Measurements from ENCODE around the gene BIRC7. TPM values are rescaled to one million over a fixed set of nuclear protein-coding genes. Genes with fewer than 3 reads are reported as not detected.

BIRC7 gene
- total RNA-seq, 2 experiments from 2014 or later, result 0.37 to 0.74 TPM

DNA sequence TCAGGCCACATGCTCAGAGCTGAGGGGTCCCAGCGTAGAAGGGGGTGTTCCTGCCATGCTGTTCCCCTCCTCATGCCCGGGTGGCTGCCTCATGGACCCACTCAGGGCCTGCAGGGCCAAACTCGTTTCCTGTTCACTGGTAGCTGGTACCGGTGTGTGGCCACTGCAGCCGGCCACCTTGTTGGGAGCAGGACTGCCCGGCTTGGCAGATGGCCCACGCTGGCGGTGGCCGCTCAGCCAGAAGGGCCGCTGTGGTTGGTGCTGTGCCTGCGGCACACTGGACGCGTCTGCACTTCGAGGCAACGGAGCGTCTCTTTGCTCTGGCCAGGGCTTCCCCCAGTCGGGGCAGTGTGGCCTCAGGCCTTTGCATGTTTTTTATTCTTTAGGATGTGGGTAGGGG, 47.2 kb downstream of the BIRC7 start:
- Mint-ChIP-seq H3K4me3 (no peak overlapping the region), H3K9me3 (ENCODE audit: insufficient read depth) (no peaks in the 10 kb centered on the region), H3K36me3 (ENCODE audit: low read depth) (peaks cover 11% of the 10 kb centered on the region), H3K4me1 (ENCODE audit: low read depth) (peaks cover 4% of the 10 kb centered on the region), H3K27ac (no peak overlapping the region), H3K27me3 (ENCODE audit: low read depth) (no peaks in the 10 kb centered on the region)
- DNase-seq (no peak), ATAC-seq (no peak)
- ChIA-PET POLR2A (interaction anchor here (0.7 to 2.8 kb wide), 2 partner anchors 10 to 12 kb away, joined by 3 to 7 read pairs; partner anchors contain the start of gene ARFGAP1), CTCF (no interaction called here)

DNA sequence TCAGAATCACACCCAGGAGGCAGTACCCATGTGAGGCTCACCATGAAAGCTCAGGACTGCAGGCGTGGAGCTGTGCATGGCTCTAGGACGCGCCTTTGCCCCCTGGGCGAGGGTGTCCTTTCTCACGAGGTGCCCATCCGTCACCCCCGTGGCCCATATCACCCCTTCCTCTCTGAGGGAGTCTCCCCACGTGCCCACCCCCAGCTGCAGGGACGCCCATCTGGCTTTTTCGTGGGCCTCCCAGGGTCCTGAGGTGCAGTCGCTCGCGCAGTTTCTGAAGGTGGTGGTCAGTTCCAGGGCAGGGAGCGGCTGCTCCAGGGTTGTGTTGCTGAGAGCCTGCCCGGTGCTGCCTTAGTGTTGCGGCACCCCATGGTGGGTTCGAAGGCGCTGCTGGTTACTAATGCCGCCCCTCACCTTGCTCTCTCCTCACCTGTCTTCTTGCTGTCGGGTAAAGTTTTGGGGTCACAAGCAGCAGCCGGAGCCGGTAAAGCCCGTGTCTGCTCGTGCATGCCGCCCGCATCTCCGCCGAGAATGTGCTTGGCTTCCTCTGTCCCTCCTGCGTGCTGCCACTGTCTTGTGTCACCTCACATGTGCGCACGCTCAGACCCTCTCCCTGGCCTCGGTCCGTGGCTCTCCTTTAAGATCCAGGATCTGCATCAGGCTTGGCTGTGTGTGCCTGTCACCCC, 47.8 kb downstream of the BIRC7 start:
- ATAC-seq, result peak; percentile 4
- ChIA-PET POLR2A (interaction anchor here (2.8 kb wide), 1 partner anchor 11 kb away, joined by 7 read pairs; the partner anchor contains the start of gene ARFGAP1), CTCF (interaction anchor here (1.9 kb wide), 1 partner anchor 11 kb away, joined by 4 read pairs; the partner anchor contains the start of gene ARFGAP1)
- DNase-seq, result no peak
- Mint-ChIP-seq H3K27ac (peak overlapping the region; percentile 83), H3K27me3 (ENCODE audit: low read depth) (no peaks in the 10 kb centered on the region), H3K36me3 (ENCODE audit: low read depth) (peaks cover 11% of the 10 kb centered on the region), H3K4me1 (ENCODE audit: low read depth) (peaks cover 4% of the 10 kb centered on the region), H3K9me3 (ENCODE audit: insufficient read depth) (no peaks in the 10 kb centered on the region), H3K4me3 (peak overlapping the region; percentile 73)

DNA sequence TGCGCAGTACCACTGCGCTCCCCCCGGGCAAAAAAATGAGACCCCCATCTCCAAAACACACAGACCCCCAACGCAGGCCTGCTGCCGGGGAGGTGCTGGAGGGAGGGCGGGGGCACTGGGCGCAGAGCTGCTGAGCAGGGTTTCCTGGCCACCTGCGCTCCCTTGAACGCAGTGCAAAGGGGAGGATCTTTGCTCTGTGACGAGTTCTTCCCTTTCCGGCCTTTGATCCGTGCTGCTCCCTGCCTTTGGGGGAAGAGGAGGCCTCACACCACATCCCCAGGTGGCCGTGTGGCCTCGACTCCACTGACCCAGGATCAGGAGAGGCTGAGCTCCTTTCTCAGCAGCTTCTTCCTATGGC, 48.4 kb downstream of the BIRC7 start:
- ATAC-seq, result peak; percentile 69
- POLR2A ChIA-PET, result interaction anchor here (1.3 to 2.8 kb wide), 2 partner anchors 11 to 13 kb away, joined by 4 to 7 read pairs; partner anchors contain the start of gene ARFGAP1
- Mint-ChIP-seq H3K9me3 (ENCODE audit: insufficient read depth) (no peaks in the 10 kb centered on the region), H3K27me3 (ENCODE audit: low read depth) (no peaks in the 10 kb centered on the region), H3K4me3 (peak overlapping the region; percentile 73), H3K36me3 (ENCODE audit: low read depth) (peaks cover 8% of the 10 kb centered on the region), H3K4me1 (ENCODE audit: low read depth) (peaks cover 4% of the 10 kb centered on the region), H3K27ac (peak overlapping the region; percentile 83)
- DNase-seq, result peak; percentile 56
- CTCF ChIA-PET, result interaction anchor here (1.1 to 1.9 kb wide), 2 partner anchors 11 to 61 kb away, joined by 3 to 4 read pairs; partner anchors contain the start of gene ARFGAP1

- Mint-ChIP-seq H3K27ac (peak overlapping the region; percentile 85), H3K36me3 (ENCODE audit: low read depth) (peaks cover 8% of the 10 kb centered on the region), H3K4me3 (peak overlapping the region; percentile 73), H3K27me3 (ENCODE audit: low read depth) (no peaks in the 10 kb centered on the region), H3K9me3 (ENCODE audit: insufficient read depth) (no peaks in the 10 kb centered on the region), H3K4me1 (ENCODE audit: low read depth) (peaks cover 4% of the 10 kb centered on the region)
- ChIA-PET POLR2A (interaction anchor here (1.0 to 2.8 kb wide), 3 partner anchors 8 to 14 kb away, joined by 3 to 7 read pairs (median 4); partner anchors contain the start of gene ARFGAP1), CTCF (interaction anchor here (1.1 to 1.9 kb wide), 3 partner anchors 12 to 66 kb away, joined by 3 to 4 read pairs (median 3); partner anchors contain the start of gene ARFGAP1)
- DNase-seq (peak; percentile 29), ATAC-seq (peak; percentile 35)
These were observed 48.8 kb downstream of the BIRC7 start for GRCh38 chr20:63284544-63284949.

GRCh38 chr20:63284981-63285524, 49.3 kb downstream of the BIRC7 start:
- peaks cover 4% of the 10 kb centered on the region for H3K4me1 Mint-ChIP-seq (ENCODE audit: low read depth)
- peak overlapping the region; percentile 85 for H3K27ac Mint-ChIP-seq
- ChIA-PET POLR2A (interaction anchor here (1.0 to 2.8 kb wide), 3 partner anchors 9 to 14 kb away, joined by 3 to 7 read pairs (median 4); partner anchors contain the start of gene ARFGAP1), CTCF (interaction anchor here (1.1 to 1.9 kb wide), 3 partner anchors 12 to 66 kb away, joined by 3 to 4 read pairs (median 3); partner anchors contain the start of gene ARFGAP1)
- no peaks in the 10 kb centered on the region for H3K9me3 Mint-ChIP-seq (ENCODE audit: insufficient read depth)
- no peak for ATAC-seq
- no peak for DNase-seq
- H3K27me3 Mint-ChIP-seq (ENCODE audit: low read depth), result no peaks in the 10 kb centered on the region
- peaks cover 8% of the 10 kb centered on the region for H3K36me3 Mint-ChIP-seq (ENCODE audit: low read depth)
- peak overlapping the region; percentile 73 for H3K4me3 Mint-ChIP-seq

DNA sequence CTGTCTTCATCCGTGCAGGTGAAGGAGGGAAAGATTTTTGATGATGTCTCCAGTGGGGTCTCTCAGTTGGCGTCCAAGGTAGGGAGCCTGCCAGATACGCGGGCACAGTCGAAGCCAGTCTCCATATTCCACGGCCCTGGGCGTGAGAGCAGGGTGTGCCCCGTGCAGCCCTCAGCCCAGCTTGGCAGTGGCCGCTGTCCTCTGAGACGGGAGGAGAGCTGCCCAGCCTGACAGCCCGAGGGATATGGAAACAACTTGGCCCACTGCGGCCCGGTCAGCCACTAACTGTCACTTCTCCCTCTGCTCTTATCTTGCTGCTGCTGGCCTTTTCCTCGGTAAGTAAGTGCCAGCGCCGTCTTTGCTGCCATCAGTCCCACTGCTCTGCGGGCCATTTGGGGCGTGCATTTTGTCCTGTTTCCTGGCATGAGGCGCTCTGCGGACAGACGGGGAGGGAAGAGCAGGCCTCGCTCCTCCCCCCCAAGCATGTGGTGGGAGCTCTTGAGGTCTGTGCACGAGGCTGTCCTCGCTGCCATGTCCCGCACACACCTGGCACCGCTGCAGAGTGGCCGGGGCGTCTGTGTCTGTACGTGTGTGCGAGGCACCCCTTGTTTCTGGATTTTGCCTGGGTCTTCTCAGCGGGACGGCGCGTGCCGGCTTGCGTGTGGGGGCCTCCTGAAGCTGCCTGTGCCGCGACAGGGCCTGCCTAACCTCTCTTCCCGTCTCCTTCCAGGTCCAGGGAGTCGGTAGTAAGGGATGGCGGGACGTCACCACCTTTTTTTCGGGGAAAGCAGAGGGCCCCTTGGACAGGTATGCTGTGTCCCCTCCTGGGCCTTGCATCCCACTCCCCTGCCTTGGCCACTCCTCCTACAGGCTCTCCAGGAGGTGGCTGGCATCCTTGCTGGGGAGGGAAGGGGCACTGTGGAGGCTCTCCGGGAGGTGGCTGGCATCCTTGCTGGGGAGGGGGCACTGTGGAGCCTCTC, 50.2 kb downstream of the BIRC7 start:
- ChIA-PET CTCF (interaction anchor here (1.3 kb wide), 1 partner anchor 67 kb away, joined by 3 read pairs; no protein-coding TSS in a partner anchor), POLR2A (interaction anchor here (1.0 to 1.1 kb wide), 2 partner anchors 9 to 10 kb away, joined by 3 read pairs; no protein-coding TSS in a partner anchor)
- Mint-ChIP-seq H3K4me3 (no peak overlapping the region), H3K36me3 (ENCODE audit: low read depth) (peaks cover 5% of the 10 kb centered on the region), H3K27me3 (ENCODE audit: low read depth) (no peaks in the 10 kb centered on the region), H3K4me1 (ENCODE audit: low read depth) (peaks cover 4% of the 10 kb centered on the region), H3K27ac (peak overlapping the region; percentile 60), H3K9me3 (ENCODE audit: insufficient read depth) (no peaks in the 10 kb centered on the region)
- no peak for ATAC-seq
- DNase-seq, result no peak

DNA sequence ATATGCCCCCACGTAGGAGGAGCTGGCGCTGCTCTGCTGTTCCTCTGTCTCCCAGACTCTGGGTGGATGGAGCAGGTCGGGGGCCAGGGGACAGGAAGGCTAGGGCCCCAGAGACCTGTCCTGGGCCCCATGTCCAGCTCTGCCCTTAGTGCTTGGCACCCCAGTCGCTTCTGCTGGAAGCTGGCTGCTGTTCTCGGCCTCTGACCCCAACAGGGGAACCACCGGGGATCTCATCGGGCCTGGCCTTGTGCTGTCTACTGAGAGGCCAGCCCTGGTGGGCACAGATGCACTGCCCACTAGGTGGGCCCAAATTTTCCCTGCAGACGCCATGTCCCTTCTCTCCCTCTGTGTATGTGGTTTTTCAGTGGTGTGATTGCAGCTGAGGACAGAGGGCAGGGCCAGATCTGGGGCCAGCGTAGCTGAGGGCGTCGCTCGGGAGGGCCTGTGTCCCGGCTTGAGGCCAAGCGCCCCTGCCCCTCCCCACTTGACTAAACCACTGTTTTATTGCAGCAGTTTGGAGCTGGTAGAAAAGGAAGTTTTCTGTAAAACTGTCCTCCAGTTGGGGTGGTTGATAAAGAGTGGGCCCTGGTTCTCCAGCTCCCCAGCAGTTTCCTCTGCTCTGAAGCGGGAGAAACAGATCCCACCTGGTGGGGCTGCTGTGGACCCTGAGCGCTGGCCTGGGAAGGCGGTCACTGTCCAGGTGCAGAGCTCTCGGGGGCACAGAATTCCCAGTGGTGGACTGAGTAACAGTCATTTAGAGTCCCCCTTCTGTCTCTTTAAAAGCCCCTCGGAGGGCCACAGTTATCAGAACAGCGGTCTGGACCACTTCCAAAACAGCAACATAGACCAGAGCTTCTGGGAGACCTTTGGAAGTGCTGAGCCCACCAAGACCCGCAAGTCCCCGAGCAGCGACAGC, 51.3 kb downstream of the BIRC7 start:
- H3K9me3 Mint-ChIP-seq (ENCODE audit: insufficient read depth), result no peaks in the 10 kb centered on the region
- H3K36me3 Mint-ChIP-seq (ENCODE audit: low read depth), result peaks cover 3% of the 10 kb centered on the region
- H3K4me3 Mint-ChIP-seq, result no peak overlapping the region
- DNase-seq, result no peak
- H3K27me3 Mint-ChIP-seq (ENCODE audit: low read depth), result no peaks in the 10 kb centered on the region
- ATAC-seq, result no peak
- peaks cover 4% of the 10 kb centered on the region for H3K4me1 Mint-ChIP-seq (ENCODE audit: low read depth)
- no peak overlapping the region for H3K27ac Mint-ChIP-seq
- POLR2A ChIA-PET, result interaction anchor here (1.1 kb wide), 1 partner anchor 10 kb away, joined by 3 read pairs; no protein-coding TSS in a partner anchor
- CTCF ChIA-PET, result no interaction called here

DNA sequence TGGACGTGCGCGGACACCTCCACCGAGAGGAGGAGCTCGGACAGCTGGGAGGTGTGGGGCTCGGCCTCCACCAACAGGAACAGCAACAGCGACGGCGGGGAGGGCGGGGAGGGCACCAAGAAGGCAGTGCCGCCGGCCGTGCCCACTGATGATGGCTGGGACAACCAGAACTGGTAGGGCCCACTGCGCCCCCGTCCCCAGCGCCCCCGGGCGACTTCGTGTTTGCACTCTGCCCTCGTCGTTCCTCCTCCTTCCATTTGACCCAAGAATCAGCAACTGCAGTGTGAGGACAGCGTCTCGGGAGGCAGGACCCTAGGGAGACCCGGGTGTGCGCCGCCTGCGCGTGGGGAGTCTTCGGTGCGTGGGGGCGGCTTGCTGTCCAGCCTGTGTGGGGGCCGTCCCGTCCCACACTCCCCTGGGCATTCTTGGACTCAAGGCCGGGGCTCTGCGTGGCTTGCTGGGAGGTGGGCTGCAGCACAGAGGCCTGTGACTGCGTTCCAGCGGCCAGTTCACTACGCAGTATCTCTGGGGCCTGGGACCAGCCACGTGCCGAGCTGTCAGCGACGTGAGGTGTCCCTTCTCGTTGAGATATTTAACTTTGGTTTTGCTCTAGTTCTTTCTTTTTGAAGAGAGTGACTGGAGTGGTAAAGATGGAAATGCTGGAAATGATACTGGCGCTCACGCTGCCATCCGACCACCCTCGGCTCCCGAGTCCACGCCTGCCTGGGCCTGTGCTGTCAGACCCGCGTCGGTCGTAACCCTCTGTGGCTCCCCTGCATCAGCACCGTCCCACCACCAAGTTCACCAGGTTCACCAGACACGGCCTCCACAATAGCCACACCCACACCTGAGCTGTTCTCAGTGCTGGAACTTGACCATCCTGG, 52.2 kb downstream of the BIRC7 start:
- Mint-ChIP-seq H3K4me1 (ENCODE audit: low read depth) (peaks cover 4% of the 10 kb centered on the region), H3K36me3 (ENCODE audit: low read depth) (peaks cover 3% of the 10 kb centered on the region), H3K27me3 (ENCODE audit: low read depth) (no peaks in the 10 kb centered on the region), H3K9me3 (ENCODE audit: insufficient read depth) (no peaks in the 10 kb centered on the region), H3K4me3 (no peak overlapping the region), H3K27ac (no peak overlapping the region)
- POLR2A ChIA-PET, result no interaction called here
- ATAC-seq (no peak), DNase-seq (no peak)
- CTCF ChIA-PET, result no interaction called here

DNA sequence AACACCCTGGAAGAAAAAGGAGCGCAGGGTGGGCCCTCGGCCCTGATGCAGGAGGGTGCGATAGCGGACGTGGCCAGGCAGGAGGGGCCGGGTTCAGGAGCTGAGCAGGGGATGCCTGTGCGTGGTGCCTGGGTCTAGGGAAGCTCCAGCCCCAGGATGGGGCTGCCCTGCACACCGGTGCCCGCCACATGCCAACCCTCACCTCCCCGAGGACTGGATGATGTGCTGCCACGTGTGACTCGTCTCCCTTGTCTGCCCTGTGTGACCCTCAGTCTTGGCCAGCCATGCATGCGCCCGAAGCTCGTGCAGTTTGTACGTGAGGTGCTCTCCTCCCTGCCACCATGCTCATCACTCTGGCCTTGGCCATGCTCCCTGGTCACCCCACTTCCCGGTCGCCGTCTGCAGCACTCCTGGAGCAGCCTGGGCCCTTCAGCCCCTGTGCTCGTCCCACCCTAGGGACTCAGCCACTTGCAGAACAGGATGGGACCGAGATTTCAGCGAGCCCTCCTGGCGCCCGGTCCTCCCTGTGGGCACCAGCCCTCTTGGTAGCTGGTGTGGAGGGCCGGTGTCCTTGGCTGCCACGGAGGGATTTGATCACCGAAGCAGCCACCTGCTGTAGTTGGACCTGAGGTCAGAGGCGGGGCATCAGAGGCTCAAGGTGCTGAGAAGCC, 53.0 kb downstream of the BIRC7 start:
- H3K9me3 Mint-ChIP-seq (ENCODE audit: insufficient read depth), result no peaks in the 10 kb centered on the region

More for the DNA sequence above, 53.0 kb downstream of the BIRC7 start:
- Mint-ChIP-seq H3K27me3 (ENCODE audit: low read depth) (no peaks in the 10 kb centered on the region), H3K27ac (no peak overlapping the region), H3K36me3 (ENCODE audit: low read depth) (peaks cover 3% of the 10 kb centered on the region), H3K4me1 (ENCODE audit: low read depth) (peaks cover 3% of the 10 kb centered on the region), H3K4me3 (no peak overlapping the region)
- ChIA-PET POLR2A (no interaction called here), CTCF (no interaction called here)
- no peak for DNase-seq
- no peak for ATAC-seq

Data from activated CD8-positive, alpha-beta T cell treated with anti-CD3 and anti-CD28 coated beads, Interleukin-2, amount 10 ng/mL, durations not matched to agents 7 days and 5 days (primary cell).